PC-9 (cell line): ENCODE data around the gene MMP19.

Experiments
- EZH2 ChIP-seq: fragments of 200-600 bp; sonication (generic); IDR thresholded peaks from 2 replicates; pipeline ENCODE4 v1.8.0; 2017; ENCODE audit warnings: antibody characterized with exemption, low read depth
- TF ChIP-seq, protein P1 (sequence below): fragments of 200-600 bp; sonication (generic); conservative IDR thresholded peaks from 2 replicates; pipeline ENCODE4 v1.6.1; 2017; ENCODE audit warnings: mixed run types, antibody characterized with exemption, mild to moderate bottlenecking, moderate library complexity

- TF ChIP-seq, protein P1, sequence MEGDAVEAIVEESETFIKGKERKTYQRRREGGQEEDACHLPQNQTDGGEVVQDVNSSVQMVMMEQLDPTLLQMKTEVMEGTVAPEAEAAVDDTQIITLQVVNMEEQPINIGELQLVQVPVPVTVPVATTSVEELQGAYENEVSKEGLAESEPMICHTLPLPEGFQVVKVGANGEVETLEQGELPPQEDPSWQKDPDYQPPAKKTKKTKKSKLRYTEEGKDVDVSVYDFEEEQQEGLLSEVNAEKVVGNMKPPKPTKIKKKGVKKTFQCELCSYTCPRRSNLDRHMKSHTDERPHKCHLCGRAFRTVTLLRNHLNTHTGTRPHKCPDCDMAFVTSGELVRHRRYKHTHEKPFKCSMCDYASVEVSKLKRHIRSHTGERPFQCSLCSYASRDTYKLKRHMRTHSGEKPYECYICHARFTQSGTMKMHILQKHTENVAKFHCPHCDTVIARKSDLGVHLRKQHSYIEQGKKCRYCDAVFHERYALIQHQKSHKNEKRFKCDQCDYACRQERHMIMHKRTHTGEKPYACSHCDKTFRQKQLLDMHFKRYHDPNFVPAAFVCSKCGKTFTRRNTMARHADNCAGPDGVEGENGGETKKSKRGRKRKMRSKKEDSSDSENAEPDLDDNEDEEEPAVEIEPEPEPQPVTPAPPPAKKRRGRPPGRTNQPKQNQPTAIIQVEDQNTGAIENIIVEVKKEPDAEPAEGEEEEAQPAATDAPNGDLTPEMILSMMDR, result no peak
- no peak for TF ChIP-seq EZH2
These were observed 33.1 kb upstream of the MMP19 start for GRCh38 chr12:55875704-55876467.
